ENCODE results near the gene PPIL4.

The PPIL4 gene

DNA sequence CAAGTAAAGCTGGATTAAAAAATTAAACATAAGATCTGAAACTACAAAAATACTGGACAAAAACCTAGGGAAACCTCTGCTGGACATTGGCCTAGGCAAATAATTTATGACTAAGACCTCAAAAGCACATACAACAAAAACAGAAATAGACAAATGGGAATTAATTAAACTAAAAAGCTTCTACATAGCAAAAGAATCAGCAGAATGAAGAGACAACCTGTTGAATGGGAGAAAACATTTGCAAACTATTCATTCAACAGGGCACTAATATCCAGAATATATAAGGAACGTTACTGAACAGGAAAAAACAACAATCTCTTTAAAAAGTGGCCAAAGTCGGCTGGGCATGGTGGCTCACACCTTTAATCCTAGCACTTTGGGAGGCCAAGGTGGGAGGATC, 13.5 kb upstream of the PPIL4 start:
- TF ChIP-seq, protein P1, sequence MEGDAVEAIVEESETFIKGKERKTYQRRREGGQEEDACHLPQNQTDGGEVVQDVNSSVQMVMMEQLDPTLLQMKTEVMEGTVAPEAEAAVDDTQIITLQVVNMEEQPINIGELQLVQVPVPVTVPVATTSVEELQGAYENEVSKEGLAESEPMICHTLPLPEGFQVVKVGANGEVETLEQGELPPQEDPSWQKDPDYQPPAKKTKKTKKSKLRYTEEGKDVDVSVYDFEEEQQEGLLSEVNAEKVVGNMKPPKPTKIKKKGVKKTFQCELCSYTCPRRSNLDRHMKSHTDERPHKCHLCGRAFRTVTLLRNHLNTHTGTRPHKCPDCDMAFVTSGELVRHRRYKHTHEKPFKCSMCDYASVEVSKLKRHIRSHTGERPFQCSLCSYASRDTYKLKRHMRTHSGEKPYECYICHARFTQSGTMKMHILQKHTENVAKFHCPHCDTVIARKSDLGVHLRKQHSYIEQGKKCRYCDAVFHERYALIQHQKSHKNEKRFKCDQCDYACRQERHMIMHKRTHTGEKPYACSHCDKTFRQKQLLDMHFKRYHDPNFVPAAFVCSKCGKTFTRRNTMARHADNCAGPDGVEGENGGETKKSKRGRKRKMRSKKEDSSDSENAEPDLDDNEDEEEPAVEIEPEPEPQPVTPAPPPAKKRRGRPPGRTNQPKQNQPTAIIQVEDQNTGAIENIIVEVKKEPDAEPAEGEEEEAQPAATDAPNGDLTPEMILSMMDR (IDR thresholded peaks at IDR 0.05; ENCODE audit: low read depth, low read length, poor library complexity, severe bottlenecking): no peak
- TF ChIP-seq EZH2phosphoT487 (IDR thresholded peaks at IDR 0.05; ENCODE audit: borderline replicate concordance, low read length): no peak
- Histone ChIP-seq H3K27ac (ENCODE audit: low read depth, low read length) (no peak overlapping the region), H3K9me3 (ENCODE audit: control insufficient read depth, insufficient read depth, low read length) (no peaks in the 10 kb centered on the region), H4K20me1 (ENCODE audit: control insufficient read depth, insufficient read depth, low read depth, low read length) (no peaks in the 10 kb centered on the region), H3K27me3 (ENCODE audit: control insufficient read depth, low read length) (peaks cover 23% of the 10 kb centered on the region), H3K9me2 (replicated peaks; ENCODE audit: control insufficient read depth, low read length) (no peaks in the 10 kb centered on the region), H3K4me3 (ENCODE audit: low read length) (no peak overlapping the region), H3F3A (ENCODE audit: control insufficient read depth, insufficient read depth) (peaks cover 6% of the 10 kb centered on the region; the same call in 1 of the 2 replicates), H3K4me2 (ENCODE audit: low read length) (no peak overlapping the region), H3K79me2 (ENCODE audit: control insufficient read depth, low read length) (no peaks in the 10 kb centered on the region), H3K36me3 (ENCODE audit: control insufficient read depth, low read length) (no peaks in the 10 kb centered on the region), H3K4me1 (ENCODE audit: control insufficient read depth, low read length) (peaks cover 2% of the 10 kb centered on the region)

DNA sequence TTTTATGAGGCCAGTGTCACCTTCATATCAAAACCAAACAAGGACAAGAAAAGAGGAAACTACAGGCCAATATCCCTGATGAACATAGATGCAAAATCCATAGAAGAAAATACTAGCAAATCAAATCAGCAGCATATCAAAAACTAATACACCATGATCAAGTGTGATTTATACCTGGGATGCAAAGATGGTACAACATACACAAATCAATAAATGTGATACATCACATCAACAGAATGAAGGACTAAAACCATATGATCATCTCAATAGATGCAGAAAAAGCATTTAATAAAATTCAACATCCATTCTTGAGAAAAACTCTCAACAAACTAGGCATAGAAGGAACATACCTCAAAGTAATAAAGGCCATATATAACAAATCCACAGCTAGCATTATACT, 12.2 kb upstream of the PPIL4 start:
- Histone ChIP-seq H3K4me1 (ENCODE audit: control insufficient read depth, low read length) (no peaks in the 10 kb centered on the region), H3K9me3 (ENCODE audit: control insufficient read depth, insufficient read depth, low read length) (no peaks in the 10 kb centered on the region), H3K27ac (ENCODE audit: low read depth, low read length) (no peak overlapping the region), H3K9me2 (replicated peaks; ENCODE audit: control insufficient read depth, low read length) (no peaks in the 10 kb centered on the region), H3K4me2 (ENCODE audit: low read length) (no peak overlapping the region), H3K79me2 (ENCODE audit: control insufficient read depth, low read length) (no peaks in the 10 kb centered on the region), H3F3A (ENCODE audit: control insufficient read depth, insufficient read depth) (0 out of 2 replicates have a peak, but pooled peaks cover 3% of the 10 kb centered on the region), H3K27me3 (ENCODE audit: control insufficient read depth, low read length) (peaks cover 25% of the 10 kb centered on the region), H4K20me1 (ENCODE audit: control insufficient read depth, insufficient read depth, low read depth, low read length) (no peaks in the 10 kb centered on the region), H3K4me3 (ENCODE audit: low read length) (no peak overlapping the region), H3K36me3 (ENCODE audit: control insufficient read depth, low read length) (no peaks in the 10 kb centered on the region)
- TF ChIP-seq, protein P1 (IDR thresholded peaks at IDR 0.05; ENCODE audit: low read depth, low read length, poor library complexity, severe bottlenecking): no peak
- no peak for TF ChIP-seq EZH2phosphoT487 (IDR thresholded peaks at IDR 0.05; ENCODE audit: borderline replicate concordance, low read length)

DNA sequence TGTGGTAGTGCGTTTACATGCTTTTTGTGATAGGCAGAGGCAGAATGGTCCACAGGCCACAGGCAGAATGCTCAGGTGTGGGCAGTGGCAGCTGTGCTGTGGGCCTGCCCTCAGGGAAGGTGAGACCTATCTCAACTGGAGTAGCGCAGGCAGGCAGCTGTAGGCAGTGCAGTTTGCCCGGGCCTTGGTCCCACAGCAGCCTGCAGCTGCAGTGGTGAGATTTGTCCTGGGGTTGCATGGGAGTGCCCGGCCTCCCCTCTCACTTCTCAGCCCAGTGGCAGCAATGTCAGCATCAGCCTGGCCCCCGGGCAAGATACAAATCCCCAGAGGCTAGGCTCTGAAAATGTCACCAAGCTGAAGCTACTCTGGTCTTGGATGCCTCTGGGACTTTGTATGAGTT, 6.1 kb upstream of the PPIL4 start:
- H3K9me3 ChIP-seq (ENCODE audit: control insufficient read depth, insufficient read depth, low read length): no peaks in the 10 kb centered on the region
- no peaks in the 10 kb centered on the region for H4K20me1 ChIP-seq (ENCODE audit: control insufficient read depth, insufficient read depth, low read depth, low read length)
- H3K79me2 ChIP-seq (ENCODE audit: control insufficient read depth, low read length): no peaks in the 10 kb centered on the region
- 0 out of 2 replicates have a peak, but pooled peaks cover 2% of the 10 kb centered on the region for H3K27me3 ChIP-seq (ENCODE audit: control insufficient read depth, low read length)
- H3K4me2 ChIP-seq (ENCODE audit: low read length): no peak overlapping the region
- no peak overlapping the region for H3K27ac ChIP-seq (ENCODE audit: low read depth, low read length)
- H3K36me3 ChIP-seq (ENCODE audit: control insufficient read depth, low read length): no peaks in the 10 kb centered on the region
- no peak overlapping the region for H3K4me3 ChIP-seq (ENCODE audit: low read length)
- TF ChIP-seq, protein P1 (IDR thresholded peaks at IDR 0.05; ENCODE audit: low read depth, low read length, poor library complexity, severe bottlenecking): no peak
- TF ChIP-seq EZH2phosphoT487 (IDR thresholded peaks at IDR 0.05; ENCODE audit: borderline replicate concordance, low read length): no peak
- H3K4me1 ChIP-seq (ENCODE audit: control insufficient read depth, low read length): peaks cover 2% of the 10 kb centered on the region
- no peaks in the 10 kb centered on the region for H3F3A ChIP-seq (ENCODE audit: control insufficient read depth, insufficient read depth)
- H3K9me2 ChIP-seq (replicated peaks; ENCODE audit: control insufficient read depth, low read length): no peaks in the 10 kb centered on the region
